Right cardiac atrium (tissue), 5 donors: ENCODE data around the gene GALC. TPM values are rescaled to one million over a fixed set of nuclear protein-coding genes. Genes with fewer than 3 reads are reported as not detected.

Source experiments
- polyA plus RNA-seq: library from polyadenylated mRNA; stranded (reverse); fragments of 200-250 nt; gene quantifications from one replicate; pipeline ENCODE4 v1.2.3, GENCODE V29; 2013
- total RNA-seq, 4 donors: library from RNA; stranded (reverse); fragmentation: NEBNext Ultra II Directional; extraction: Animal tissue kit (Norgen Biotek cat#: 25700); gene quantifications; one replicate each; pipeline ENCODE4 v1.2.1, GENCODE V29; 2021
- donor health status: healthy with polysubstance abuse.
- donor health status: DM: no; HTN: yes; CAD: no.
- donor health status: DM: no; HTN: no; CAD: no.
- donor health status: DM: no; HTN: yes; CAD: no; lungs with severe emphysema.
- donor health status: DM: yes; HTN: yes; CAD: no.

Gene GALC
- total and polyA plus RNA-seq, 5 donors, result 9.9 to 20.8 (median 20.4) TPM

Other genes with a start within 250 kb of the GALC start
- 1 to 10 TPM in 3 of 4 donors, under 1 TPM in 1; 0.99 to 2.5 (median 1.2) TPM for gene GPR65, start 12.0 kb upstream of the GALC start, total RNA-seq
- gene GPR65, start 12.0 kb upstream of the GALC start, polyA plus RNA-seq, result 0.25 TPM